MM.1S (cell line): ENCODE results near the gene PLS3.

Source experiments
- DNase-seq: peaks from one replicate; pipeline ENCODE4 v3.0.0-alpha.2; 2015
- H2AFZ ChIP-seq: fragments of 300-600 bp; sonication (generic); 2 replicates; pipeline ENCODE4 v1.6.0; 2016; ENCODE audit warnings: antibody characterized with exemption, low read length
- H3F3A ChIP-seq: fragments of 300-600 bp; sonication (generic); 2 replicates; pipeline ENCODE4 v1.6.1; 2016; ENCODE audit warnings: mild to moderate bottlenecking, antibody characterized with exemption, low read length, moderate library complexity, mixed read lengths; ENCODE audit not compliant: insufficient read depth
- H3K27ac ChIP-seq: fragments of 300-600 bp; sonication (generic); 2 replicates; pipeline ENCODE4 v1.5.1; 2016; ENCODE audit warnings: mild to moderate bottlenecking, low read length
- H3K27me3 ChIP-seq: fragments of 300-600 bp; sonication (generic); replicated peaks from 2 replicates; pipeline ENCODE4 v1.6.0; 2016; ENCODE audit warnings: low read length; ENCODE audit not compliant: insufficient read depth
- H3K36me3 ChIP-seq: fragments of 300-600 bp; sonication (generic); replicated peaks from 2 replicates; pipeline ENCODE4 v1.6.1; 2016; ENCODE audit warnings: mild to moderate bottlenecking, low read length, mixed read lengths; ENCODE audit not compliant: insufficient read depth
- H3K4me1 ChIP-seq: fragments of 300-600 bp; sonication (generic); 2 replicates; pipeline ENCODE4 v1.6.1; 2016; ENCODE audit warnings: low read length, mixed read lengths
- H3K4me2 ChIP-seq: fragments of 300-600 bp; sonication (generic); 2 replicates; pipeline ENCODE4 v1.6.0; 2016; ENCODE audit warnings: low read depth, low read length
- H3K4me3 ChIP-seq: fragments of 300-600 bp; sonication (generic); 2 replicates; pipeline ENCODE4 v1.5.1; 2016; ENCODE audit warnings: low read length, mixed read lengths
- H3K79me2 ChIP-seq: fragments of 300-600 bp; sonication (generic); 2 replicates; pipeline ENCODE4 v1.6.1; 2016; ENCODE audit warnings: mixed run types, low read length, mixed read lengths
- H3K9ac ChIP-seq: fragments of 300-600 bp; sonication (generic); 2 replicates; pipeline ENCODE4 v1.6.1; 2016; ENCODE audit warnings: low read length, mixed read lengths
- H3K9me2 ChIP-seq: fragments of 300-600 bp; sonication (generic); replicated peaks from 2 replicates; pipeline ENCODE4 v1.6.1; 2016; ENCODE audit warnings: mild to moderate bottlenecking, low read length, mixed read lengths; ENCODE audit not compliant: insufficient read depth
- H3K9me3 ChIP-seq: fragments of 300-600 bp; sonication (generic); replicated peaks from 2 replicates; pipeline ENCODE4 v1.6.1; 2016; ENCODE audit warnings: mild to moderate bottlenecking, low read length, mixed read lengths; ENCODE audit not compliant: insufficient read depth
- H4K20me1 ChIP-seq: fragments of 300-600 bp; sonication (generic); 2 replicates; pipeline ENCODE4 v1.6.1; 2016; ENCODE audit warnings: mild to moderate bottlenecking, low read length, moderate library complexity, mixed read lengths; ENCODE audit not compliant: insufficient read depth
- EZH2 ChIP-seq: fragments of 300-600 bp; sonication (generic); optimal IDR thresholded peaks from 2 replicates; pipeline ENCODE3; 2017; ENCODE audit warnings: low read depth, mild to moderate bottlenecking, antibody characterized with exemption, low read length, mixed read lengths
- EZH2phosphoT487 ChIP-seq: fragments of 300-600 bp; sonication (generic); IDR thresholded peaks from 2 replicates; pipeline ENCODE4 v1.6.1; 2018; ENCODE audit warnings: antibody characterized with exemption, low read length
- TF ChIP-seq, protein P1 (sequence below): fragments of 300-600 bp; sonication (generic); IDR thresholded peaks from 2 replicates; pipeline ENCODE4 v1.5.1; 2016; ENCODE audit warnings: antibody characterized with exemption, low read length, mixed read lengths

PLS3 gene, protein sequence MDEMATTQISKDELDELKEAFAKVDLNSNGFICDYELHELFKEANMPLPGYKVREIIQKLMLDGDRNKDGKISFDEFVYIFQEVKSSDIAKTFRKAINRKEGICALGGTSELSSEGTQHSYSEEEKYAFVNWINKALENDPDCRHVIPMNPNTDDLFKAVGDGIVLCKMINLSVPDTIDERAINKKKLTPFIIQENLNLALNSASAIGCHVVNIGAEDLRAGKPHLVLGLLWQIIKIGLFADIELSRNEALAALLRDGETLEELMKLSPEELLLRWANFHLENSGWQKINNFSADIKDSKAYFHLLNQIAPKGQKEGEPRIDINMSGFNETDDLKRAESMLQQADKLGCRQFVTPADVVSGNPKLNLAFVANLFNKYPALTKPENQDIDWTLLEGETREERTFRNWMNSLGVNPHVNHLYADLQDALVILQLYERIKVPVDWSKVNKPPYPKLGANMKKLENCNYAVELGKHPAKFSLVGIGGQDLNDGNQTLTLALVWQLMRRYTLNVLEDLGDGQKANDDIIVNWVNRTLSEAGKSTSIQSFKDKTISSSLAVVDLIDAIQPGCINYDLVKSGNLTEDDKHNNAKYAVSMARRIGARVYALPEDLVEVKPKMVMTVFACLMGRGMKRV

DNA sequence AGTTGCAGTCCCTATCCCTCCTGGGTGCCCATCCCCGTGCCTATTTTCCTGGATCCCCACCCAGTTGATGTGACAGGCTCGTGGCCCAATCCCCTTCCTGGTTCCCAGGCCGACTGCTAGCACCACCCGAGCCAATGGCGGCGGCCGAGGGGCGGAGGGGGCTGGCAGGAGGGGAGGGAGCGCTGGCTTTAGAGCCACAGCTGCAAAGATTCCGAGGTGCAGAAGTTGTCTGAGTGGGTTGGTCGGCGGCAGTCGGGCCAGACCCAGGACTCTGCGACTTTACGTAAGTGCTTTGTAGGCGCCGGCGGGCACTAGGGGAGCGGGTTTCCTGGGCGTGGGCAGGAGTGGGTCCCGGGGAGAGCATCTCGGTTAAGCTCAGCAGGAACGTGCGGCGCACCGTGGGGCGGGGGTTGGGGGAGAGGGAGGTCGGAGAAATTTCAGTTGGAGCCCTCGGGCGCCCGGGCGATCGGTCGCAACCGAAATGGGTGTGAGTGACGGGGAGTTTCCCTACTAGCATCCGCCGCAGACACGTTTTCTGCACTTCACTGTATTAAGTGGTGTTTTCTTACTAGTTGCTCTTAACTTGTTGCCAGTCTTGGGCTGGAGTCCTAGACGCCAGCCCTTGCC, at the start of gene PLS3:
Gene PLS3, plus strand, starts transcription at position 197 of the 627 bp plus-strand sequence. CDS start 49,077 bp downstream, outside the sequence.
- H3K27ac ChIP-seq = no peak within 1 kb of the TSS
- no peaks in the 10 kb centered on the region for H3K9me2 ChIP-seq
- H2AFZ ChIP-seq = 0 out of 2 replicates have a peak within 1 kb of the TSS, but pooled peaks have one; percentile 38
- H3K4me3 ChIP-seq = peak within 1 kb of the TSS; percentile 36
- DNase-seq = peak; percentile 42
- TF ChIP-seq, protein P1, sequence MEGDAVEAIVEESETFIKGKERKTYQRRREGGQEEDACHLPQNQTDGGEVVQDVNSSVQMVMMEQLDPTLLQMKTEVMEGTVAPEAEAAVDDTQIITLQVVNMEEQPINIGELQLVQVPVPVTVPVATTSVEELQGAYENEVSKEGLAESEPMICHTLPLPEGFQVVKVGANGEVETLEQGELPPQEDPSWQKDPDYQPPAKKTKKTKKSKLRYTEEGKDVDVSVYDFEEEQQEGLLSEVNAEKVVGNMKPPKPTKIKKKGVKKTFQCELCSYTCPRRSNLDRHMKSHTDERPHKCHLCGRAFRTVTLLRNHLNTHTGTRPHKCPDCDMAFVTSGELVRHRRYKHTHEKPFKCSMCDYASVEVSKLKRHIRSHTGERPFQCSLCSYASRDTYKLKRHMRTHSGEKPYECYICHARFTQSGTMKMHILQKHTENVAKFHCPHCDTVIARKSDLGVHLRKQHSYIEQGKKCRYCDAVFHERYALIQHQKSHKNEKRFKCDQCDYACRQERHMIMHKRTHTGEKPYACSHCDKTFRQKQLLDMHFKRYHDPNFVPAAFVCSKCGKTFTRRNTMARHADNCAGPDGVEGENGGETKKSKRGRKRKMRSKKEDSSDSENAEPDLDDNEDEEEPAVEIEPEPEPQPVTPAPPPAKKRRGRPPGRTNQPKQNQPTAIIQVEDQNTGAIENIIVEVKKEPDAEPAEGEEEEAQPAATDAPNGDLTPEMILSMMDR = no peak
- TF ChIP-seq EZH2phosphoT487 (no peak), EZH2 (no peak)
- no peaks in the 10 kb centered on the region for H3K79me2 ChIP-seq
- H3K9ac ChIP-seq = no peak within 1 kb of the TSS
- H3K4me1 ChIP-seq = no peaks in the 10 kb centered on the region
- H3F3A ChIP-seq = no peaks in the 10 kb centered on the region
- no peaks in the 10 kb centered on the region for H4K20me1 ChIP-seq
- no peaks in the 10 kb centered on the region for H3K36me3 ChIP-seq
- H3K9me3 ChIP-seq = no peaks in the 10 kb centered on the region
- no peaks in the 10 kb centered on the region for H3K27me3 ChIP-seq
- H3K4me2 ChIP-seq = peak within 1 kb of the TSS; percentile 43; the same call in 1 of the 2 replicates

DNA sequence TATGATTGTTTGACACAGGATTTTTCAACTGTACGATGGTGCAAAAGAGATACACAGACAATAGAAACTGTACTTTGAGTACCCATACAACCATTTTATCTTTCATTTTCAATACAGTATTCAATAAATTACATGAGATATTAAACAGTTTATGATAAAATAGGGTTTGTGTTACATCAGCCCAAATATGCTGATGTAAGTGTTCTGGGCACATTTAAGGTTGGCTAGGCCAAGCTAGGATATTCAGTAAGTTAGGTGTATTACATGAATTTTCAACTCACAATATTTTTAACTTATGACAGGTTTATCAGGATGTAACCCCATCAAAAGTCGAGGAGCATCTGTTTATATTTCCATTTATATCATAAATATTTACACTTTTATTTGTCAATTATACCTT, 42.9 kb upstream of the PLS3 start:
- Histone ChIP-seq H3K27ac (no peak overlapping the region), H3K9ac (no peak overlapping the region), H3K9me3 (no peaks in the 10 kb centered on the region), H3F3A (no peaks in the 10 kb centered on the region), H3K4me2 (no peak overlapping the region), H3K27me3 (no peaks in the 10 kb centered on the region), H3K36me3 (no peaks in the 10 kb centered on the region), H3K9me2 (no peaks in the 10 kb centered on the region), H4K20me1 (no peaks in the 10 kb centered on the region), H2AFZ (no peak overlapping the region), H3K4me3 (no peak overlapping the region), H3K79me2 (no peaks in the 10 kb centered on the region), H3K4me1 (no peaks in the 10 kb centered on the region)
- TF ChIP-seq EZH2phosphoT487 = no peak
- TF ChIP-seq, protein P1 = no peak
- TF ChIP-seq EZH2 = no peak
- no peak for DNase-seq

DNA sequence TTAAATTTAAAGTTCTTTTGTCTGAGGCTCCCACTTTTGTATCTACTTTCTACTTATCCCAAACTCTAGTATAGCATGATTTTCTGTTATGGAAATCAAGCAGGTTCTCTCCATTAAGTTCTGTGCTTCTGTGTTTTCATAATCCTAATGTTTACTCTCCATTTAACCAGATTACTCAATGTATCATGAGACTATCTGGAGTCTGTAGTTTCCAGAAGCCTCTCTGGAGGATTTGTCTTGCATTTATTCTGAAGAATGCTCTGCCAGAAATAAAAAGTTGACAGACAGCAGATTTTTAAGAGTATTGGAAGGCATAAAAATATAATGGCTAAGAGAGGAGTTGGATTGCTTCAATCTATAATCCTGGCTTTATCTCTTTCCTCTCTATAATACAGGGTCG, 39.2 kb upstream of the PLS3 start:
- Histone ChIP-seq H3K4me1 (no peaks in the 10 kb centered on the region), H3K4me3 (no peak overlapping the region), H4K20me1 (no peaks in the 10 kb centered on the region), H3K9me3 (no peaks in the 10 kb centered on the region), H3K27ac (no peak overlapping the region), H3K4me2 (no peak overlapping the region), H3K27me3 (no peaks in the 10 kb centered on the region), H3K36me3 (no peaks in the 10 kb centered on the region), H3K9ac (no peak overlapping the region), H2AFZ (no peak overlapping the region), H3F3A (no peaks in the 10 kb centered on the region), H3K79me2 (no peaks in the 10 kb centered on the region), H3K9me2 (no peaks in the 10 kb centered on the region)
- no peak for DNase-seq
- TF ChIP-seq, protein P1 = no peak
- TF ChIP-seq EZH2phosphoT487 = no peak
- no peak for TF ChIP-seq EZH2
